ENCODE results near the gene BCL2L11. TPM values are rescaled to one million over a fixed set of nuclear protein-coding genes. Genes with fewer than 3 reads are reported as not detected.

BCL2L11 gene
- total RNA-seq, 1 experiment from 2014 or later, result 12.6 TPM

- H3K4me3 ChIP-seq (ENCODE audit: low read depth, low read length, poor library complexity, severe bottlenecking), result no peak overlapping the region
- ChIA-PET POLR2A (ENCODE audit: low non-redundant PET) (no interaction called here), CTCF (no interaction called here)
- H3K27ac ChIP-seq (ENCODE audit: low read depth, low read length, poor library complexity, severe bottlenecking), result no peak overlapping the region
- DNase-seq (ENCODE audit: low spot score), result no peak
- H3K4me1 ChIP-seq (ENCODE audit: insufficient read depth, low read length, poor library complexity, severe bottlenecking), result no peaks in the 10 kb centered on the region
- intact Hi-C loops (cut with micrococcal nuclease; ENCODE audit: unreplicated experiment), result no loop called here
- no peaks in the 10 kb centered on the region for H3K36me3 ChIP-seq (ENCODE audit: insufficient read depth, low read length, poor library complexity, severe bottlenecking)
- no TSS peak for BruUV-seq (replicated peaks)
- H3K9me3 ChIP-seq (ENCODE audit: low read depth, low read length, poor library complexity, severe bottlenecking), result no peaks in the 10 kb centered on the region
- TF ChIP-seq CTCF (conservative IDR thresholded peaks at IDR 0.05; ENCODE audit: low read depth, low read length) (no peak), EZH2 (IDR thresholded peaks at IDR 0.05; ENCODE audit: borderline replicate concordance, low read depth, low read length, poor library complexity, severe bottlenecking) (no peak)
- H3K27me3 ChIP-seq (replicated peaks; ENCODE audit: insufficient read depth, low read depth, low read length, poor library complexity), result no peaks in the 10 kb centered on the region
Measured at GRCh38 chr2:111192776-111193368, 72.2 kb downstream of the BCL2L11 start.

- CTCF ChIA-PET, result interaction anchor here (0.7 kb wide), 1 partner anchor 78 kb away, joined by 3 read pairs; no protein-coding TSS in a partner anchor
- POLR2A ChIA-PET (ENCODE audit: low non-redundant PET), result no interaction called here
- BruUV-seq (replicated peaks), result no TSS peak
- Histone ChIP-seq H3K27ac (ENCODE audit: low read depth, low read length, poor library complexity, severe bottlenecking) (no peak overlapping the region), H3K36me3 (ENCODE audit: insufficient read depth, low read length, poor library complexity, severe bottlenecking) (no peaks in the 10 kb centered on the region), H3K4me3 (ENCODE audit: low read depth, low read length, poor library complexity, severe bottlenecking) (no peak overlapping the region), H3K27me3 (replicated peaks; ENCODE audit: insufficient read depth, low read depth, low read length, poor library complexity) (no peaks in the 10 kb centered on the region), H3K4me1 (ENCODE audit: insufficient read depth, low read length, poor library complexity, severe bottlenecking) (peaks cover under 1% of the 10 kb centered on the region), H3K9me3 (ENCODE audit: low read depth, low read length, poor library complexity, severe bottlenecking) (no peaks in the 10 kb centered on the region)
- no peak for TF ChIP-seq EZH2 (IDR thresholded peaks at IDR 0.05; ENCODE audit: borderline replicate concordance, low read depth, low read length, poor library complexity, severe bottlenecking)
- no peak for TF ChIP-seq CTCF (conservative IDR thresholded peaks at IDR 0.05; ENCODE audit: low read depth, low read length)
- intact Hi-C loops (cut with micrococcal nuclease; ENCODE audit: unreplicated experiment), result no loop called here
- peak; percentile 26 for DNase-seq (ENCODE audit: low spot score)
Measured at GRCh38 chr2:111194835-111195621, 74.3 kb downstream of the BCL2L11 start.

GRCh38 chr2:111196435-111196834 is 75.7 kb downstream of the BCL2L11 start:
- Histone ChIP-seq H3K9me3 (ENCODE audit: low read depth, low read length, poor library complexity, severe bottlenecking) (no peaks in the 10 kb centered on the region), H3K27me3 (replicated peaks; ENCODE audit: insufficient read depth, low read depth, low read length, poor library complexity) (no peaks in the 10 kb centered on the region), H3K27ac (ENCODE audit: low read depth, low read length, poor library complexity, severe bottlenecking) (no peak overlapping the region), H3K4me3 (ENCODE audit: low read depth, low read length, poor library complexity, severe bottlenecking) (no peak overlapping the region), H3K36me3 (ENCODE audit: insufficient read depth, low read length, poor library complexity, severe bottlenecking) (no peaks in the 10 kb centered on the region), H3K4me1 (ENCODE audit: insufficient read depth, low read length, poor library complexity, severe bottlenecking) (peaks cover 6% of the 10 kb centered on the region)
- no peak for TF ChIP-seq EZH2 (IDR thresholded peaks at IDR 0.05; ENCODE audit: borderline replicate concordance, low read depth, low read length, poor library complexity, severe bottlenecking)
- no peak for TF ChIP-seq CTCF (conservative IDR thresholded peaks at IDR 0.05; ENCODE audit: low read depth, low read length)
- CTCF ChIA-PET, result no interaction called here
- POLR2A ChIA-PET (ENCODE audit: low non-redundant PET), result no interaction called here
- BruUV-seq (replicated peaks), result no TSS peak
- intact Hi-C loops (cut with micrococcal nuclease; ENCODE audit: unreplicated experiment), result no loop called here
- no peak for DNase-seq (ENCODE audit: low spot score)
